ENCODE measurements around the gene PDE3B. TPM values are rescaled to one million over a fixed set of nuclear protein-coding genes. Genes with fewer than 3 reads are reported as not detected.
"Not testable (repeated sequence)": the region's sequence is repeated elsewhere in the genome, so short reads cannot be mapped to it uniquely, and the experiment has no call there.

PDE3B gene
- total RNA-seq, 1 donor from 2014 or later, result 41.1 TPM

GRCh38 chr11:14789879-14790484 is 146.4 kb downstream of the PDE3B start:
- ATAC-seq (peak; percentile 29), DNase-seq (ENCODE audit: low spot score) (no peak)

- DNase-seq (ENCODE audit: low spot score) (no peak), ATAC-seq (no peak)
Measured at GRCh38 chr11:14793546-14793945, 149.9 kb downstream of the PDE3B start.

DNA sequence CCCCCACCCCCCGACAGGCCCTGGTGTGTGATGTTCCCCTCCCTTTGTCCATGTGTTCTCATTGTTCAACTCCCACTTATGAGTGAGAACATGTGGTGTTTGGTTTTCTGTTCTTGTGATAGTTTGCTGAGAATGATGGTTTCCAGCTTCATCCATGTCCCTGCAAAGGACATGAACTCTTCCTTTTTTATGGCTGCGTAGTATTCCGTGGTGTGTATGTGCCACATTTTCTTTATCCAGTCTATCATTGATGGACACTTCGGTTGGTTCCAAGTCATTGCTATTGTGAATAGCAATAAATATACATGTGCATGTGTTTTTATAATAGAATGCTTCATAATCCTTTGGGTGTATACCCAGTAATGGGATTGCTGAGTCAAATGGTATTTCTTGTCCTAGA is 152.4 kb downstream of the PDE3B start:
- not testable (repeated sequence) for DNase-seq (ENCODE audit: low spot score); ATAC-seq

GRCh38 chr11:14803846-14804245 is 160.2 kb downstream of the PDE3B start:
- DNase-seq (ENCODE audit: low spot score) (no peak), ATAC-seq (no peak)

- DNase-seq (ENCODE audit: low spot score) (no peak), ATAC-seq (no peak)
Measured at GRCh38 chr11:14809466-14809865, 165.9 kb downstream of the PDE3B start.

DNA sequence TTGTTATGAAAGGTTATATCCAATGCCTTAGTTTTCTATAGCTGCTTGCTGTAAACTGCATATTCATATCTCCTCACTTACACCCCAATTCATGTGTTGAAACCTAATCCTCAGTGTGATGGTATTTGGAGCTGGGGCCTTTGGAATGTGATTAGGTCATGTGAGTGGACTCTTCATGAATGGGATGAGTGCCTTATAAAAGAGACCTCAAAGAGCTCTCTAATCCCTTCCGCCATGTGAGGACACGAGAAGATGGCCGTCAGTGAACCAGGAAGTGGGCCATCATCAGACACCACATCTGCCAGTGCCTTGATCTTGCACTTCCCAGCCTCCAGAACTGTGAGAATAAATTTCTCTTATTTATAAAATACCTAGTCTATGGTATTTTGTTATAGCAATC is 169.2 kb downstream of the PDE3B start:
- no peak for ATAC-seq
- DNase-seq (ENCODE audit: low spot score), result no peak

DNA sequence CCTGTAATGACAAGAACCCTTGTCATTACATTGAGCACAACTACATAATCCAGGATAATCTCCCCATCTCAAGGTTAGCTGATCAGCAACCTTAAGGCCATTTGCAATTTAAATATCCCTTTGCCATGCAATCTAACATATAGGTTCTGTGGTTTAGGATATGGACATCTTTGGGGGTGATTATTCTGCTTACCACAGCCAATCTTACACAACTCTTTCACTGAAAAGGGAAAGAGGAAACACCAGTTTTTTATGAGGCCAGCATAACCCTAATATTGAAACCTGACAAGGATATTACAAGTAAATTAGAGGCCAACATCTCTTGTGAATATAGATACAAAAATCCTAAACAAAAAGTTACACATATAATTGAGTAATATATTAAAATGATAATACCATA is 169.9 kb downstream of the PDE3B start:
- ATAC-seq (no peak), DNase-seq (ENCODE audit: low spot score) (no peak)

- DNase-seq (ENCODE audit: low spot score) (no peak), ATAC-seq (no peak)
Measured at GRCh38 chr11:14818779-14819178, 175.2 kb downstream of the PDE3B start.

DNA sequence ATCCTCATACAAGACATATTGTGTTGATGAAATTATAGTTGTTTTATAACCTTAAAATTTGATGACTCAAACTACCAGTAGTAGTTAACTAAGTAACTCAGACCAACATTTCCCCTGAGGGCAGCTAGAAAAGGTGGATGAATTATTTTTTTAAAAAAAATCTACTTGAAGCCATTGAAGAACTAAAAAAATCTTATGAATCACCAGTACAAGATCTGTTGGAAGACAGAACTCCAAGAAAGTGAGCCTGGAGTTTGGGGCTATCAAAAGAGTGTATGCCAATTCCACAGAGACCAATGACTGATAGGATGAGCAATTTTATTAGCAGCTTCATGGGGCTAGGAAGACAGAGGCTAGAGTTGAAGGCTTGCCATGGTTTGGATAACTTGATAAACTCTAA is 176.0 kb downstream of the PDE3B start:
- no peak for DNase-seq (ENCODE audit: low spot score)
- ATAC-seq, result no peak

- DNase-seq (ENCODE audit: low spot score) (no peak), ATAC-seq (no peak)
Measured at GRCh38 chr11:14821031-14821430, 177.4 kb downstream of the PDE3B start.

DNA sequence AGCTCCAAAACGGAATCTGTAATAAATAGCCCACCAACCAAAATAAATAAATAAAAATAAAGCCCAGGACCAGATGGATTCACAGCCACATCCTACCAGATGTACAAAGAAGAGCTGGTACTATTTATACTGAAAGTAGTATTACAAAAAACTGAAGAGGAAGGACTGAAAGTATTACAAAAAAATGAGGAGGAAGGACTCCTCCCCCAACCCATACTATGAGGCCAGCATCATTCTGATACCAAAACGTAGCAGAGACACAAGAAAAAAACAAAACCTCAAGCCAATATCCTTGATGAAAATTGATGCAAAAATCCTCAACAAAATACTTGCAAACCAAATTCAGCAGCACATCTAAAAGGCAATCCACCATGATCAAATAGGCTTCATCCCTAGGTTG is 183.0 kb downstream of the PDE3B start:
- DNase-seq (ENCODE audit: low spot score) (no peak), ATAC-seq (no peak)

- DNase-seq (ENCODE audit: low spot score) (no peak), ATAC-seq (no peak)
Measured at GRCh38 chr11:14835496-14836492, 192.2 kb downstream of the PDE3B start.

DNA sequence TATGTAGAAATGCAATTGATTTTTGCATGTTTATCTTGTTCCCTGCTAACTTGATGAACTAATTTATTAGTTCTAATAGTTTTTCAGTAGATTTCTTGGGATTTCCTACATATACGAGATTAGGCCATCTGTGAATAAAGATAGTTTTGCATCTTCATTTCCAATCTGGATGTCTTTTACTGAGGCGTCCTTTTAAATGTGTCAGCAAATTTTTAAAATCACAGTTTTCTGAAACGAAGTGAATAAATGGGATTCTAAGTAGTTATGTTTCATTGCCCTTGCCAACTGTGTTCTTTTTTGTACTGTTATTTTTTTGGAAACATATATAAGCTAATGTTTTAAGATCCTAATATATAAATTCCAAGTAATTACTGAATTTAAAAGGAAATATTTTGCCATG is 198.4 kb downstream of the PDE3B start:
- DNase-seq (ENCODE audit: low spot score), result no peak

DNA sequence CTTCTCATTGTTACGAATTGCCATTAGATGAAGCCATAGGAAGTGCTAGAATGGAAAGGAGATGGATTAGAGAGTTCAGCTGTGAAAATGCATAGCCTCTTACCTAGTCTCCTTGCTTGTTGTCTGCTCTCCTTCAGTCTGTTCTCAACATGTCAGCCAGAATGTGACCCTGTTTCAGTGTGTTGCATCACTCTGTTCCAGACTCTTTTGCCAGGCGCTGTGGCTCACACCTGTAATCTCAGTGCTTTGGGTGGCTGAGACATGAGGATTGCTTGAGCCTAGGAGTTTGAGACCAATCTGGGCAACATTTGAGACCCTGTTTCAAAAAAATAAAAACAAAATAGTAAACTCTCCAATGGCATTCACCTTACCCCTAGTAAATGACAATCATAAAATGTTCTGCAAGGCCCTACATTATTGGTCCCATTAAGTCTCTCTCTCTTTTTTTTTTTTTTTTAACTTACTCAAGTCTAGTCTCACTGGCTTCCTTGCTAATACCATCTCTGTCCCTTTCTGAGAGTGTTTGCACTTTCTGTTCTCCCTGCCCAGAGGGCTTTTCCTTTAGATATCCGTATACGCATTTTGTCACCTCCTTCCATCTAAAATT is 209.1 kb downstream of the PDE3B start:
- peak; percentile 76 for ATAC-seq
- no peak for DNase-seq (ENCODE audit: low spot score)

More for the DNA sequence above, 198.4 kb downstream of the PDE3B start:
- no peak for ATAC-seq

DNA sequence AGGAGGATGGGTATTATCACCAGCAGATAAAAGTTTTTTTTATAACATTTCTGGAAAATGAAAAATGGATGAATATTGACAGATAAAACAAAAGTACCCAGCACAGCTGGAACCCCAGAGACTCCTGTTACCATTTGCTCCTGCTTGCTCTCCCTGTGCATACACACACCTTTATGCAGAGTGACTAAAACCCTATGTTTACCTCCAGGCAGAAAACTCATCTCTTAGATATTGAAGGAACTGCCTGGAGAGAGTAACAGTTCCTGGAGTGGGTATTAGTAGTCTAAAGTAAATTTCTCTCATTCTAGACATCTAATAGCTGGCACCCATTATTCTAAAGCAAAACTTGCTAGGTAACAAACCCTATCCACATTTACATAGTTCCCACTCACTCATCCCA is 210.5 kb downstream of the PDE3B start:
- no peak for DNase-seq (ENCODE audit: low spot score)
- no peak for ATAC-seq

DNA sequence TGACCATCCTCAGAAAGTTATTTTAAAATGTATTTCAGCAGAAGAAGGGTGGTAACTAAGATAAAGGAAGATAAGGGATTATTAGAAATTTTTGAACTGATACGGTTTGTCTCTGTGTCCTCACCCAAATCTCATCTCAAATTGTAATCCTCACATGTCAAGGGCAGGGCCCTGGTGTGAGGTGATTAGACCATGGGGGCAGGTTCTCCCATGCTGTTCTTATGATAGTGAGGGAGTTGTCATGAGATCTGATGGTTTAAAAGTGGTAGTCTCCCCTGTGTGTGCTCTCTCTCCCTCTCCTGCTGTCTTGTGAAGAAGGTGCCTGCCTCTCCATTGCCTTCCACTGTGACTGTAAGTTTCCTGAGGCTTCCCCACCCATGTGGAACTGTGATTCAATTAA is 212.3 kb downstream of the PDE3B start:
- DNase-seq (ENCODE audit: low spot score) (no peak), ATAC-seq (no peak)

GRCh38 chr11:14857621-14858020 is 214.0 kb downstream of the PDE3B start:
- DNase-seq (ENCODE audit: low spot score) (no peak), ATAC-seq (no peak)

GRCh38 chr11:14858404-14858803 is 214.8 kb downstream of the PDE3B start:
- ATAC-seq, result no peak
- no peak for DNase-seq (ENCODE audit: low spot score)

- ATAC-seq (no peak), DNase-seq (ENCODE audit: low spot score) (no peak)
Measured at GRCh38 chr11:14860511-14860910, 216.9 kb downstream of the PDE3B start.

- ATAC-seq, result peak; percentile 78
Measured at GRCh38 chr11:14861680-14862079, 218.1 kb downstream of the PDE3B start.

GRCh38 chr11:14863775-14864174 is 220.2 kb downstream of the PDE3B start:
- DNase-seq (ENCODE audit: low spot score); ATAC-seq: not testable (repeated sequence)

More at GRCh38 chr11:14861680-14862079, 218.1 kb downstream of the PDE3B start:
- DNase-seq (ENCODE audit: low spot score), result peak; percentile 53

- DNase-seq (ENCODE audit: low spot score) (no peak), ATAC-seq (no peak)
Measured at GRCh38 chr11:14872032-14872431, 228.4 kb downstream of the PDE3B start.
